ENCODE results near the gene FAM83E.
"Not testable (repeated sequence)": the region's sequence is repeated elsewhere in the genome, so short reads cannot be mapped to it uniquely, and the experiment has no call there.

FAM83E gene

GRCh38 chr19:48639483-48640375 lies 24.9 kb upstream of the FAM83E start:
- no peak for DNase-seq

GRCh38 chr19:48638831-48639381 lies 24.0 kb upstream of the FAM83E start:
- no peak for DNase-seq

GRCh38 chr19:48637948-48638830 lies 23.3 kb upstream of the FAM83E start:
- DNase-seq: peak; percentile 84

- peak; percentile 99 for DNase-seq
Measured at GRCh38 chr19:48637449-48637947, 22.6 kb upstream of the FAM83E start.

GRCh38 chr19:48636859-48637448 lies 22.1 kb upstream of the FAM83E start, which contains the start of gene DBP:
Gene DBP, minus strand, starts transcription at chr19:48637379. Its CDS starts 385 bp downstream, at chr19:48636994.
- peak; percentile 57 for DNase-seq

- DNase-seq: no peak
Measured at GRCh38 chr19:48635966-48636858, 21.3 kb upstream of the FAM83E start.

- DNase-seq: peak; percentile 79
Measured at GRCh38 chr19:48635263-48635965, 20.5 kb upstream of the FAM83E start.

- peak; percentile 96 for DNase-seq
Measured at GRCh38 chr19:48634424-48635262, 19.8 kb upstream of the FAM83E start.

- no peak for DNase-seq
Measured at GRCh38 chr19:48634036-48634342, 19.1 kb upstream of the FAM83E start.

- DNase-seq: no peak
Measured at GRCh38 chr19:48633148-48634035, 18.5 kb upstream of the FAM83E start.

GRCh38 chr19:48632692-48633147 lies 17.8 kb upstream of the FAM83E start:
- no peak for DNase-seq

GRCh38 chr19:48632286-48632685 lies 17.4 kb upstream of the FAM83E start:
- DNase-seq: not testable (repeated sequence)

- no peak for DNase-seq
Measured at GRCh38 chr19:48631225-48631624, 16.3 kb upstream of the FAM83E start.

GRCh38 chr19:48630296-48631063 lies 15.6 kb upstream of the FAM83E start:
- DNase-seq: no peak

GRCh38 chr19:48629599-48630295 lies 14.9 kb upstream of the FAM83E start:
- DNase-seq: peak; percentile 65

- no peak for DNase-seq
Measured at GRCh38 chr19:48629297-48629598, 14.4 kb upstream of the FAM83E start.

- no peak for DNase-seq
Measured at GRCh38 chr19:48628486-48629296, 13.8 kb upstream of the FAM83E start.
